GM19467 (cell line): ENCODE data around the gene CCDC178.

Source experiments
- ATAC-seq: cut with Tn5 transposase; IDR thresholded peaks from one replicate; pipeline ENCODE4 v1.9.1; 2021; ENCODE audit warnings: mild to moderate bottlenecking, moderate library complexity; ENCODE audit not compliant: unreplicated experiment

The CCDC178 gene

DNA sequence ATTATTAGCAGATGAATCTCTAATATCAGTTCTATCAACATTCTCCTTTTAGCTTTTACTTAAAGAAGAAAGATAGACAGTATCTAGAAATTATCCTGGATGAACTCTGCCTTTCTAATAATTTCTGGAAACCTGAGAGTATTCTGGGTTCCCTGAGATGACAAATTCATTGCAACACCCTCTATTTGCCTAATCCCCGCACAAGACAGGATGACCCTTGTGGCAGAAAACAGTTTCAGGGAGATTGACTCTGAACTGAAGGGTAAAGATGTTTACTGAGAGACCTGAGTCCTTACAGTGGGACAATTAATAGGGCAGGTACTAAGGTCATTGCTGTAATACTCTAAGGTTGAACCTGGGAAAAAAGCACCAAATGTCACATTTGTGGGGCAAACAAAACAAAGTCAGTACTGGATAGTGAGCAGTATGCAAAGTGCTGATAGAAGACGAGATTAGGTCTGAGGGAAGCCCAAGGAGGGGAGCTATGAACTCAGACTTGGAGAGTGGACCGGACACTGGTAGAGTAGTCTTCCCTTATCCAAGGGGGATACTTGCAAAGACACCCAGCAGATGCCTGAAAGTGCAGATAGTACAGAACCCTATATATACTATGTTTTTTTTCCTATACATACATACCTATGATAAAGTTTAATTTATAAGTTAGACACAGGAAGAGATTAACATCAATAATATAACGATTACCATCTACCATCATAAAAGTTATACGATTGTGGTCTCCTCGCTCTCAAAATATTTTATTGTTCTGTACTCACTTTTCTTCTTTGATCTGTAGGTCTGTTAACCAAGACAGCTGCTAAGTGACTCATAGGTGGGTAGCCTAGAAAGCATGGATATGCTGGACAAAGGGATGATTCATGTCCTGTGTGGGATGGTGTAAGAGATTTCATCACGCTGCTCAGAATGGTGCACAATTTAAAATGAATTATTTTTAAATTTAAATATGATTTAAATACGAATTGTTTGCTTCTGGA, 519.4 kb downstream of the CCDC178 start:
- ATAC-seq = no peak

DNA sequence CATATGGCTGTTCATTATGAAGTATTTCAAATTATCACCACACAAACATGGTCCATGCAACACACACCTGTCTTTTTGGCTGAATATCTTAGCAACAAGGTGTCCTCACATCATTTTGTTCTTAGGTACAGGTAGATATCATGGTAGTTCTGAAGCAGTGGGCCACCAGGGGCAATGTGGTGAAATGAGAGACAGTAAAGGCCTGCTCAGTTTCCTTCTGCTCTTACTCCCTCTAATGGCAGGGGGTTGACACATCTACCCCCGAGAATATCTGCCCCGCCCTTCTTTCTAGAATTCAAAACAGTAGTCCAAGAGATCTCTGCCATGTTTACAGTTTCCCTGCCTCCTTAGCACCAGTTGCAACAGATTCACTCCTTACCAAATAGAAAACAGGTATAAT, 520.7 kb downstream of the CCDC178 start:
- peak; percentile 99 for ATAC-seq

DNA sequence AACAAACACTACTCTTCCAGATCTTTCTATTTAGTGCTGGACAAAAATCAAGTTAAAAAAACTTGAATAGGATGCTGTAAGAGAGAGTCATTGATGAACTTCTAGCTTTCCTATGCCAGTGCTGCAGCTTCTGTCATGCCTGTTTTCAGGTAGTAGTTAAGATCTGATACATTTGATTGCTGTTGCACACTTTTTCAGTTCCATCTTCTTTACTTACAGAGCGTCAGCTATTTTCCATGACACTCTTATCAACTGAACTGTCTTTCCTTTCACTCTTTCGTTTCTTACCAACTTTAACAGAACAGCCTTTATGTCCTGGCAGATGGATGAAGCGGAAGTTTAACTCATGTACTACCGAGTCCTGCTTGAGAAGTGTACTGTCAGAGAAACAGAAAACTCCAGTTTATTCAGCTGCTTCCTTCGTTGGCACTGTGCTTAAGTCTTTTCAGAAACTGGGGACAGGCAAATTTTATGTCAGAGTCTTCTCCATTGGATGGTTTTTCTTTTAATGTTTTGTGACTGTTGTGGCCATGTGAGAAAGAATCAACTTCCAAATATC, 521.8 kb downstream of the CCDC178 start:
- ATAC-seq = no peak

DNA sequence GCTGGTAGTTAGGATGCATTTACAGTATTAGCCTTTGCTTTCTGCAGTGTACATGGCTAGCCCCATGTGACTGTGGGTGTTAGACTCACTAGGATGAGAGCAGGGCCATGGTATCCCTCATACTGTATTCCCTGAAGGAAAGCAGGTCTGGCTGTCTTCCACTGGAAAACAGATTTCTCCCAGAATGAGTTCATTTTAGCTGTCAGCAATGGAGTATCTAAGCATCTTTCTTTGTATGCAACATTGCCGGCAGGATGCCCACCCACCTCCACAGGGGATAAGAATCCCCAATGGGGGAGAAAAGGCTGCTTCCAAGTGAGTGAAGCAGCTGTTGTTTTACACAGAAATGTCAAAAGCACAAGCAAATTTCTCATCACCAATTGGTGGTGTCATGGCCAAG, 525.0 kb downstream of the CCDC178 start:
- no peak for ATAC-seq

DNA sequence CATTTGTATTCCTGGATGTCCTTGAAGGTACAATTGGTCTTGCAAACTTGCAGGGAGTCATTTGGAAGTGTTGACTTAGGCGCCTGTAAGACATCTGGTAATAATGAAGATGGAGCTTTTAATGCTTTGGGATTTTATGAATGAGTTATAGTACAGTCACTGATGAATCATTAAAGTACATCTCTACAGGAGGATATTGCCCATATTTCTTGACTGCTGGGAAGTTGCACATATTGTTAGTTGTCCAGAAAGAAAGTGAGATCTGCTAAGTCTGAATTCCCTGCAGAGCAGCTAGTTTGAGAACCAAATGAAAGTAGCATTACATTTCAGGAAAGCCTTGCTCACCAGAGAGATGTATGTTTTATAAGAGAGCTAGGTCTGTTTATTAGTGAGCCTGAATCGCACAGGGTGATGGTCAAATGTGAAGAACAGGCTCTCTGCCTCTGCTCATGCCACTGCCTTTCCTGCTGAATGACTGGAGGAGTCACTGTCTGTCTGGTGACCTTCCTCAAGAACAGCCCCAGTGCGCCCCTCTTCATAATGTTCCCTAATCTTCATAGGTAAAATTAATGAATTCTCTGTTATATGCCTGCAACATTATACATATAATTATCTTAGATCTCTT, 528.7 kb downstream of the CCDC178 start:
- ATAC-seq = no peak

DNA sequence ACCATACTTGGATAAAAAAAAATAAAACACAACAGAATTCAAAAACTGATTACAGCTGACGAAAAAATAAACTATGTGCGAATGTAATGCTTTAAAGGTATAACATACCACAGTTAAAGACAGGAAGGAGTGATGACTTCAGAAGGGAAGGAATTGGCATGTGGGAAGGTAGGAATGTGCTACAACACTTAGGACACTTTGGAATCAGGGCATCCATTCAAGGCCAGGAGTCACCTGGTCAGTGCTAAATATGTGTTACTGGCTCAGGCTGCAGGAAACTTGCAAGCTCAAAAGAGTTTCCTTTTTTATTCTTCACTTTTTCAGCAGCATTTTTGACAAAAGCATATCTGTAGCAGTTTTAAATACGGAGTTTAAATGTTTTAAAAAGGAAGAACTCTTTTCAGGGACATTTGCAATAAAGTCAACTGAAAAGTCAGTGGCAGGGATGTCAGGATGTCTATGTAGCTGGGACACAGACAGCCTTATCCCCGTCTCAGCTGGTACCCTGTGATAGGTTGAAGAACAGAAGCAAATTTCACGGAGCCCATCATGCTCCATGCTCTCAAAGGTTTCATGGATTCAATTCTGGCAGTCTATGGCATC, 529.7 kb downstream of the CCDC178 start:
- no peak for ATAC-seq

DNA sequence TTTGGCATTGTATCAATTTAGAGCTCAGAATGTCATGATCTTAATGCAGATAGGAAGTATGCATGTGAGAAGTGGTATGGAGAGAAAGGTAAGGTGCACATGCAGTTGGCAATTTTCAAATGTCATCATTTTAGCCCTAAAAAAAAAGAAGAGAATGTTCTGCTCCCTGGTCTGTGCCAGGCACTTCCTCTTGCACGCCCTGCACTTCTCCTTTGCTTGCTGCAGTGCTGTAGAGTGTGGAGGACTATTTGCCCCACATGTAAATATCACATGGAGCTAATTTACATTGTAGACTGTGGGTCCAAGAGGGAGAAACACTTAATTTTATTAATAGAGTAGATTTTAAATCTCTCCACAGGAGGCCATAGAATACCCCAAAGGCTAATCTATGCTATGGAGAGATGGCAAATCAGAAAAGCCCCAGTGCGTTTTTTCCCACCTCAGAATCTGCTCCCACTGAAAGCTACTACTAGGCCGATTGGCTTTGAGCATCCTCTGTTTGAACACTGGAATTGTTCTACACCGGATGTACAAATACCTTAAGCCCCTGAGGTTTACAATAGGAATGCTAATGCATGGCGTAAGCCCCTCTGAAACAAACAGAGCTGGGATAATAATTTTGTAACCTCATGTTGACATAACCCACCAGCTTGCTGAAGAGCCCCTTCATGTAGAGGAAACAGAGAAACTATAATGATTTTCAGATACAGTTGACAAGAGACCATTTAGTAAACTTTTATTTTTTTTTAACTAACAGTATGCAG, 530.5 kb downstream of the CCDC178 start:
- no peak for ATAC-seq

DNA sequence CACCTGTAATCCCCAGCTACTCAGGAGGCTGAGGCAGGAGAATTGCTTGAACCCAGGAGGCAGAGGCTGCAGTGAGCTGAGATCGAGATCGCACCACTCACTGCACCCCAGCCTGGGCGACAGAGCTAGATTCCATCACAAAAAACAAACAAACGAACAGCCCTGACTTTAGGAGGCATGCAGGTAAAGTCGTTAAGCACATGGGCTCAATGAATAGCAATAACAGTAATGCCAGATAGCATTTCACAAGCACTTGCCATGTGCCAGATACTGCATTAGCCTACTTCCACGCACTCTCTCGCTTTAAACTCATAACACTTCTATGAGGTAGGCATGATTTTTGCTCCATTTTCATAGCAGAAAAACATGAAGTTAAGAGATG, 532.1 kb downstream of the CCDC178 start:
- ATAC-seq = no peak

DNA sequence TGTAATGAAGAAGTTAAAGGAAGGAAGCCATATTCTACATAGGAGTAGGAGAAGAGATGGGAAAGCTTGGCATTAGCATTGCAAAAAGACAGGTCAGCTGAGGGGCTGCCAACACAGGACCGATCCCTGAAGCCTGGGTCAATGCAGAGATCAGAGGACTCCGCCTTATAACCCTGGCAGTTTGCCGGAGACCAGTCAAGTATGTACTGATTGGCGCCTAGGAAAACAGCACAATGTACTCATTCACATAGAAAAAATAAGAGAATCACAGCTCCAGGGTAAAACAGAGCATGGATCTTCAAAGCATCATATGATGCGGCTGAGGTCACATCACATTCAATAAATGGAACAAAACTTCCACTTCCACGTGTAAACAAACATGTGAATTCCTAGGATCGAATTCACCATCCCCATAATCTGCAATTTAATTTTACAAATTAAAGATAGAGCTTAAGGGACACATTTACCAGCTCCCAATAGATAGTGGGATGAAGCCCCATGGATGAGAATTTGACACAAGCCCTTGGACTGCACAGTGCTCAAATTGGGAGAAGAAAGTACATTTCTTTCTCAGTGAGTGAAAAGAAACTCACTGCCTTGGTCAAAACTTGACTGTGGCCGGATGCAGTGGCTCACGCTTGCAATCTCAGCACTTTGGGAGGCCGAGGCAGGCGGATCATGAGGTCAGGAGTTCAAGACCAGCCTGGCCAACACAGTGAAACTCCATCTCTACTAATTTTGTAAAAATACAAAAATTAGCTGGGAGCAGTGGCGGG, 532.7 kb downstream of the CCDC178 start:
- ATAC-seq = no peak

DNA sequence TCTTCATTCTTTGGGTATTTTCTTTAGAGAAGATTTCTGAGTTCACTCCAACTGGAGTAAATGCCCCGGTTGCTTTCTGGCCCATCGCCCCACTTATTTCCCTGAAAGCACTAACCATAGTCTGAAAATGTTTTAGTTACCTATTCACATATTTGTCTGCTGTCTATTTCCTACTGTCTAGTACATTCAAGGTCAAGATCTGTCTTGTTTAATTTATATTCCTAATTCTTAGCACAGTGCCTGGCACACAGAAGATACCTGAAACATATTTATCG, 533.3 kb downstream of the CCDC178 start:
- ATAC-seq = no peak

DNA sequence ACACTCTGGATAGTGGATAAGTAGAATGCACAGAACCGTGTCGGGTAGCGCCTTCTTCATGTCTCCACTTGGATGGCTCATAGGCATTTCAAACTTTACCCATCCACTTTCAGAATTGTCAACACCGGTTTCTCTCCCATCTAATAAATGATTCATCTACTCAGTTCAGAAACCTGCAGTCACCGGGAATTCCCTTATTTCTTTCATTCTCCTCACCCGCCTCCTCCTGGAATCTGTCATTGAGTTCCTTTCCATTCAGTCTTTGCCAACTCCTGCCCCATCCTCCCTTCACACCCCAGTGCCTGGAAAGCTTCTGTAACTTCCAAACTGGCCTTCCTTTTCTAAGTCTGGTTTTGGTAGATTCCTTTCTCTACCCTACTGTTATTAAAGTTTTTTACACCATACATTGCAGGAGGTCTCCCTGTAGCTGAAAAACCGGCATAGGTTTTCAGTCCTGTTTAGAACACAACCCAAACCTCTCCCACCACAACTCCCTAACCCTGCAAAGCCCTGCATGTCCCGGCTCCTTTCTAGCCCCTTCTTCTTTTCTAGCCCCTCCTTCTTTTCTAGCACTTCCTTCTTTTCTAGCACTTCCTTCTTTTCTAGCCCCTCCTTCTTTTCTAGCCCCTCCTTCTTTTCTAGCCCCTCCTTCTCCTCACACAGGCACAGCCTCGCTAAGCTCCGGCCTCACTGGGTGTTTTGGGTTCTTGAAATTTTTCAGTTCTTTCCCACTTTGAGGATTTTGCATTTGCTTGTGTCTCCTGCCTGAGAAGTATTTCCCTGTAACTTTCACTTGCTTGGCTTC, 533.8 kb downstream of the CCDC178 start:
- no peak for ATAC-seq

DNA sequence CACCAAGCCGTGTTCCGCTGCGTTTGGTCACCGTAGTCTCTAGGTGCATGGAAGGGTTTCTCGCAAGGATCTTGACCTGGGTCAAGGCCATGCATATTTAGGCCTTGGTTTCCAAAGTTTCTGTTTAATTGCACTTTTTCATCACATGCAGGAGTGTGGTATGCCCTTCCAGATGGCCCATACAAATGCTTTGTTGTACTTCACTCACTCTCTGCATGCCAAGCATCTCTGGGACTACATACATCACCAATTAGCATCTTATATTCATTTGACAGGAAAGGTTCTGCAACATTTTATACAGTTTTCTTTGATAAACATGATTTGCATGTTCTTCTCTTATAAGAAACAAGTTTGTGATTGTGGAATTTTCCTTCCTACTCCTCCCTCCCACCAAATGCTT, 534.9 kb downstream of the CCDC178 start:
- no peak for ATAC-seq

DNA sequence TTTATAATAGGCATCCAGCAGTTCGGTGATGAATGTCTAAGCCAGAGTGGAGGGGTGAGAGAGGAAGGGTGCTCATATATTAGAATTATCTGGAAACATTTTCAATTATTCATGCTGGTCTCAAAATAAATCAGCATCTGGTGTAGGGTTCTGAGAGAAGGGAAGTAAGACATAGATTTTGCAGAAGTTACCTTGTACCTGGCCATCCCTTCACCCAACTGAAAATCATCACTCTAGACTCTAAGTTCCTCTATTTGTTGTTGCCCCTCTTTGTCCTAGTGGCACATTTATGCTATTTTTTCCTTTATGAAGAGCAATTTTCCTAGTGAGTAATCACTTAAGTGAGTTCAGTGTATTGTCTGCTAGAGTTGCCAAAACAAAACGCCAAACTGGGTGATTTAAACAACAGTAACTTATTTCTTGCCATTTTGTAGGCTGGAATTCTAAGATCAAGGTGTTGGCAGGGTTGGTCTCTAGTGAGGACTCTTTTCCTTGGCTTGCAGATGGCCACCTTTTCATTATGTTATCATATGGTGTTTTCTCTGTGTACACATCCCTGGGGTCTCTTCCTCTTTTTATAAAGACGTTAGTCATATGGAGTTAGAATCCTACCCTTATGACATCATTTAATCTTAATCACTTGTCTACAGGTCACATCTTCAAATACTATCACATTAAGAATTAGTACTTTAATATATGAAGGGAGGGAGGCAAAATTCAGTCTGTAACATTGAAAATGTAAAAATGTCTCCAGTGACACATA, 537.8 kb downstream of the CCDC178 start:
- ATAC-seq = no peak

DNA sequence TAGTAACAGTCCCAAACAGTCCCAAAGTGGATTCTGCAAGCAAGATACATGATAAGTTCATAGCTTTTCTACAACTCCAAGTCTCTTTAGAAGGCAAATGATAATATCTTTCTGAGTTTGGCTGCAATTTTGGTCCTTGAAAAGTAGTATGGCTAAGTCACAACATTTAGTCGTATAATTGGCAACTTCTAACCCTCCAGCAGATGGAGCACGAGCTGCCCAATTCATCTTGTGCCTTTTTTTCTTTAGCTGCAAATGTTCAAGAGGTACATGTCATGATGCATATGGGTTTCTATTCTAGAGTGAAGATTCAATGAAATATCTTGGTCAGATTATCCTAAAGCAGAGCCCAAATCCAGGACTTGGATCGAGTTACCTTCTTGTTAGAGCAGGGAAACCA, 540.7 kb downstream of the CCDC178 start:
- no peak for ATAC-seq

DNA sequence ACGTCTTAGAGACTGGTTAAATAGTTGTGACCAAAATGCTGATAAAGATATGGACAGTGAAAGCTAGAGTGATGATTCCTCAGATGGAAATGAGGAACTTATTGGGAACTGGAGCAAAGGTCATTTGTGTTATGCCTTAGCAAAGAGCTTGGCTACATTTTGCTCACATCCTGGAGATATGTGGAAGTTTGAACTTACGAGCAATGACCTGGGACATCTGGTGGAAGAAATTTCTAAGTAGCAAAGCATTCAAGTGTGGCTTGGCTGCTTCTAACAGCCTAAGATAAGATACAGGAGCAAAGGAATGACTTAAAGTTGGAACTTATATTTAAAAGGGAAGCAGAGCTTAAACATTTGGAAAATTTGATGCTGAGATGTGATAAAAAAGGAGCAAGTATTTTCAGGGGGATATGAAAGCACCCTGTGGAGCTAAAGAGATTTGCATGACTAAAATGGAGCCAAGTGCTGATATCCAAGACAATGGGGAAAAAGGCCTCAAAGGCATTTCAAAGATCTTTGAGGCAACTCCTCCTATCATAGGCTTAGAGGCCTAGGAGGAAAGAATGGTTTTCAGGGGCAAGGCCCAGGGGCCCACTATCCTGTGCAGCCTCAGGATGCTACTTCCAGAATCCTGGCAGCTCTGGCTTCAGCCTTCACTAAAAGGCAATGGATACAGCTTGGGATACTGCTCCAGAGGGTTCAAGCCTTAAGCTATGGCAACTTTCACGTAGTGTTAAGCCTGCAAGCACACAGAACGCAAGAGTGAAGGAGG, 543.6 kb downstream of the CCDC178 start:
- no peak for ATAC-seq

DNA sequence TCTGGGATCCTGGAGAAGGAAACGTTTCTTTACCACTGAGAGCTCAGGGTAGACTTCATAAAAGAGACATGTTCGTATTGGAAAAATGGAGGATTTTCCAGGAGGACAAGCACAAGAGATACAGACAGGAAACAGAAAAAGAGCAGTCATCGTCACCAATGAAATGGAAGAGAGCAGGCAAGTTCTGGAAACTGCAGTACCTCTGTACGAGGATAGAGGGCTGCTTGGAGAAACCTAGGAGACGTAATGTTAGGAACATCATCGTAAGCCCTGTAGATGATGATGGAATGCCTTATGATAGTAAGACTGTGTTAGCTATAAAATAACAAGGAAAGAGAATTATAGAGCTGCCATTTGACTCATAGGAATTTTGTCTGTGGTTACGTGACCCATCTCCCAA, 546.6 kb downstream of the CCDC178 start:
- no peak for ATAC-seq

DNA sequence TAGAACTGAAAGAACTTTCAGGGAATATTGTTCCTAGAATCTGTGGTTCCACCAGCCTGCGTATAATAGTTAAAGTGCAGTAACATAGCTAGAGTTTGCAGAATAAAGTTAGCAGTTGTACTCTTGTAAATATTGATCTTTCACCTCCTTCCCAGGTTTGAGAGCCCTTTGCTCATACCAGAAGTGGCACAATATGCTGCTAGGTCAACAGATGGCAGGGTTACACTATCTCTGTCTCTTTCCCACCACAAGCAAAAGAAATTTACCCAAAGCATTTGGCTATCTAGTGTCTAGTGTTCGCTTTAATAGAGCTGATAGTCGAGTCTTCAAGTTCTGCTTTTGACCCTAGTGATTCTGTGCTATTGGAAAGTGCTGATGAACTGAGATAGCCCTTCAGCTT, 548.7 kb downstream of the CCDC178 start:
- ATAC-seq = no peak

DNA sequence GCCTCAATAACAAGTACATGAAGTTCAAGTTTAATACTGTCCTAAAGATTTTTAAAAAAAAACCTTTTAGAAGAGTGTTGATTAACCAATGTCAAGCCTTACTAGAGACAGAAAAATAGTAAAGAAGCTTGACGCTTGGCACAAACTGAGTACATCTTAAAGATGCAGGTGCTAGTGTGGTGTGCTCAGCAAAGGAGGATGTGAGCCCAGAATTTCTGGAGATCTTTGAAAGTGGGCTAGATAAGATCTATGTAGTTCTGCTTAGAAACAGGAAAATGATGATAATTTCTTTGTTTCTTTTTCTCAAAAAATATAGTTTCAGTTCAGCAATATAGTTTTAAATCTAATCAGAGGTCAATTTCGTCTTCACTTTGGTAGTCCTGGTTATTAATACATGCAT, 549.4 kb downstream of the CCDC178 start:
- peak; percentile 55 for ATAC-seq
